ENCODE measurements around the gene IHH. TPM values are rescaled to one million over a fixed set of nuclear protein-coding genes. Genes with fewer than 3 reads are reported as not detected.
A peak's percentile ranks its signal among the peaks of the same experiment; 100 is the strongest.

IHH gene
- total and polyA plus RNA-seq, 8 donors: 0.58 to 59.1 (median 11.2) TPM

DNA sequence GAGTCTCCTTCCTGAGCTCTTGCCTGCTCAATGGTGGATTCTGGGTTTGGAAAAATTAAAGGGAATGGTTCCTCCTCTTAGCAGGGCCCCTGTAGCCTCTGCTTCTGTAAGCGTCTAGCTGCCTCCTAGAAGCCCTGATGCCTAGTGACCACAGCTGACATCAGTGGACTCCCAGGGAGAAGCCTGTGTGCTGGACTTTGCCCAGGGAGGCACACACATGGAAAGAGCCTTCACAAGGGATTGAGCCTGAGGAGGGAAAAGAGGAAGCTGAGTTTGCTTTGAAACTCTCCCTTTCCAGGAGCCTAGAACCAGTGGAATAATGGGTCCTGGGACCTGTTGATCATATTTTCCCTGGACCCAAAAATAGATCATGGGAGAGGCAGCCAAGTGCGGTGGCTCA lies 18.0 kb downstream of the IHH start:
- H3K4me3 ChIP-seq: no peak overlapping the region
- 53 to 75% (median 65%) methylated on average over 2 of the region's 2 CpGs for whole genome bisulfite sequencing, 5 donors
- peak in 1 of 2 donors; percentile 73 for DNase-seq
- no peaks in the 10 kb centered on the region for H3K36me3 ChIP-seq
- no peak overlapping the region for H3K27ac ChIP-seq
- intact Hi-C loops (cut with DNase I; ENCODE audit: low total_unique reads): no loop called here
- no peaks in the 10 kb centered on the region for H3K9me3 ChIP-seq
- TF ChIP-seq, protein P1, sequence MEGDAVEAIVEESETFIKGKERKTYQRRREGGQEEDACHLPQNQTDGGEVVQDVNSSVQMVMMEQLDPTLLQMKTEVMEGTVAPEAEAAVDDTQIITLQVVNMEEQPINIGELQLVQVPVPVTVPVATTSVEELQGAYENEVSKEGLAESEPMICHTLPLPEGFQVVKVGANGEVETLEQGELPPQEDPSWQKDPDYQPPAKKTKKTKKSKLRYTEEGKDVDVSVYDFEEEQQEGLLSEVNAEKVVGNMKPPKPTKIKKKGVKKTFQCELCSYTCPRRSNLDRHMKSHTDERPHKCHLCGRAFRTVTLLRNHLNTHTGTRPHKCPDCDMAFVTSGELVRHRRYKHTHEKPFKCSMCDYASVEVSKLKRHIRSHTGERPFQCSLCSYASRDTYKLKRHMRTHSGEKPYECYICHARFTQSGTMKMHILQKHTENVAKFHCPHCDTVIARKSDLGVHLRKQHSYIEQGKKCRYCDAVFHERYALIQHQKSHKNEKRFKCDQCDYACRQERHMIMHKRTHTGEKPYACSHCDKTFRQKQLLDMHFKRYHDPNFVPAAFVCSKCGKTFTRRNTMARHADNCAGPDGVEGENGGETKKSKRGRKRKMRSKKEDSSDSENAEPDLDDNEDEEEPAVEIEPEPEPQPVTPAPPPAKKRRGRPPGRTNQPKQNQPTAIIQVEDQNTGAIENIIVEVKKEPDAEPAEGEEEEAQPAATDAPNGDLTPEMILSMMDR (IDR thresholded peaks at IDR 0.05): no peak
- TF ChIP-seq POLR2AphosphoS5 (IDR thresholded peaks at IDR 0.05) (no peak), EP300 (IDR thresholded peaks at IDR 0.05) (no peak), POLR2A (IDR thresholded peaks at IDR 0.05) (no peak)
- H3K27me3 ChIP-seq: peaks cover 0 to 98% (median 17%) of the 10 kb centered on the region in 3 donors
- H3K4me1 ChIP-seq: peaks cover 5 to 24% (median 18%) of the 10 kb centered on the region in 4 donors

DNA sequence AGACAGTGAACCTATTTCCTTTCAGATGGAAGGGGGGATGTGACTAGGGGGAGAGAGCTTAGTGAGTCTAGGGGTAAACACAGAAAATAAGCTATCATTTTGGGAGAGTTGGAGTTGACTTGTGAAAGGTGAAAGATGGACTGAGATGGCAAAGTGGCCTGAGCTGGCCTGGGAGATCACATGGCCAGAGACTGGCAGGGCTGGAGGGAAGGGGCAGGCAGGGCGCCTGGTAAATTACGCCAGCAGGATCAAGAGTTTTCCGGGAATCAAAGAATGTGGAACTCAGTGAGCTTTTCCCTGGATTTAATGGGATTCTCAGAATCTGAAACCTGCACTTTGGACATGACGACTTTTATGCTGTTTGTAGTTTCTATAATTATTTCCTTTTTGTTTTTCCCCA lies 18.6 kb downstream of the IHH start:
- H3K4me1 ChIP-seq: peaks cover 5 to 30% (median 22%) of the 10 kb centered on the region in 4 donors
- no peaks in the 10 kb centered on the region for H3K9me3 ChIP-seq
- WGBS, 5 donors: 80 to 92% (median 85%) methylated on average over 4 of the region's 4 CpGs
- intact Hi-C loops (cut with DNase I; ENCODE audit: low total_unique reads): no loop called here
- no peaks in the 10 kb centered on the region for H3K36me3 ChIP-seq
- TF ChIP-seq POLR2AphosphoS5 (IDR thresholded peaks at IDR 0.05): no peak
- no peak for TF ChIP-seq EP300 (IDR thresholded peaks at IDR 0.05)
- TF ChIP-seq POLR2A (IDR thresholded peaks at IDR 0.05): no peak
- TF ChIP-seq, protein P1 (IDR thresholded peaks at IDR 0.05): no peak
- no peak overlapping the region for H3K27ac ChIP-seq
- no peak for DNase-seq
- no peak overlapping the region for H3K4me3 ChIP-seq
- peaks cover 0 to 98% (median 17%) of the 10 kb centered on the region in 3 donors for H3K27me3 ChIP-seq

DNA sequence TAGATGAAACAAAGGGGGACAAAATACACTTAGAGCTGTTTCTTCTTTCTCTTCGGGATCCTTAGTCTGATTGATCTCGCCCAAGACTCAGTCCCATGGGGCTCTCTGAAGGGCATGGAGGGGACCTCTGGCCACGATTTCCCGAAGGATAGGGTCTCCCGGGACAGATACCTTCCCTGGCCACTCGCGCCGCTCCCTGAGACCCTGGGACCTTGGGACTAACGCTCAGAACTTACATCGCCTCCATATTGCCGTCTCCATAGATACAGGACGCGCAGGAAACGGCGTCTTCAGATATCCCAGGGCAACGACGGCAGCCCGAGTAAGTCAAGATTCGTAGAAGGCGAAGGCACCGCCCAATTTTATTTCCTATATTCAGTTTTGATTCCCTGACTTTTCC lies 19.5 kb downstream of the IHH start, which contains the start of gene CFAP65:
TSS of gene CFAP65 (minus strand) at position 265 of the 400 bp plus-strand sequence. CDS start 2,468 bp downstream, outside the sequence.
- Histone ChIP-seq H3K36me3 (no peaks in the 10 kb centered on the region), H3K4me1 (peaks cover 5 to 32% (median 22%) of the 10 kb centered on the region in 4 donors), H3K27ac (no peak within 1 kb of the TSS), H3K4me3 (peak within 1 kb of the TSS in 3 of 4 donors; percentile 22 to 34 (median 34)), H3K27me3 (peaks cover 0 to 98% (median 17%) of the 10 kb centered on the region in 3 donors), H3K9me3 (no peaks in the 10 kb centered on the region)
- intact Hi-C loops (cut with DNase I; ENCODE audit: low total_unique reads): no loop called here
- DNase-seq: peak; percentile 48 to 81
- TF ChIP-seq POLR2A (IDR thresholded peaks at IDR 0.05): no peak
- peak in 1 of 3 donors; percentile 63 for TF ChIP-seq POLR2AphosphoS5 (IDR thresholded peaks at IDR 0.05)
- 1 to 2% (median 2%) methylated on average over 21 of the region's 21 CpGs for WGBS, 5 donors

DNA sequence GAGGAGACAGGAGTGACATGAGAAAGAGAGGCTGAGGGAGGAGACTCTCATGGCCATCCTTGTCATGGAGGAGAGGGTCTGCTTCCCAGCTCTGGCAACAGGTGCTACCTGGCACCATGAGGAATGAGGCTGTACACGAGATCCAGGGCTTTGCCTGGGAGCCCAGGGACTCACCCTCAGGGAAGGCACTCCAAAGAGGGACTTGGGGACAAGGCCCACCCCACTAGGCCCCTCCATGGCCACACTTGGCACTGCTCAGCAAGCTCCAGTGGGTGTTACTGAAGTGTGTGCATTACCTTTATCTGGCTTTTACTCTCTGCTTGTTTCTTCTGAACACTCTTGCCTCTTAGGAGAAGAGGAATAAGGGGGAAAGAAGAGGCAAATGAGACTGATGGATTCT lies 22.1 kb downstream of the IHH start:
- peak overlapping the region in 2 of 5 donors; percentile 38 to 44 for H3K27ac ChIP-seq
- no peaks in the 10 kb centered on the region for H3K9me3 ChIP-seq
- intact Hi-C loops (cut with DNase I; ENCODE audit: low total_unique reads): no loop called here
- no peak overlapping the region for H3K4me3 ChIP-seq
- H3K27me3 ChIP-seq: peaks cover 0 to 84% (median 8%) of the 10 kb centered on the region in 3 donors
- no peak for DNase-seq
- H3K4me1 ChIP-seq: peaks cover 5 to 32% (median 22%) of the 10 kb centered on the region in 4 donors
- 5 to 33% (median 18%) methylated on average over 1 of the region's 1 CpG for WGBS, 5 donors
- TF ChIP-seq, protein P1 (IDR thresholded peaks at IDR 0.05): no peak
- no peak for TF ChIP-seq POLR2A (IDR thresholded peaks at IDR 0.05)
- TF ChIP-seq POLR2AphosphoS5 (IDR thresholded peaks at IDR 0.05): no peak
- no peak for TF ChIP-seq EP300 (IDR thresholded peaks at IDR 0.05)
- no peaks in the 10 kb centered on the region for H3K36me3 ChIP-seq

Measured in stomach (tissue), 9 donors.